Hepatocyte (in vitro differentiated cells): ENCODE data around the gene CDH15. TPM values are rescaled to one million over a fixed set of nuclear protein-coding genes. Genes with fewer than 3 reads are reported as not detected.

Source experiments
- DNase-seq: peaks from one replicate; pipeline ENCODE4 v3.0.0-alpha.2; 2016; ENCODE audit warnings: low spot score
- H2AFZ ChIP-seq: fragments of 200-600 bp; sonication (generic); 2 replicates; pipeline ENCODE4 v1.6.0; 2016; ENCODE audit warnings: antibody characterized with exemption, mild to moderate bottlenecking
- H3K27ac ChIP-seq: fragments of 200-600 bp; sonication (generic); 2 replicates; pipeline ENCODE4 v1.5.1; 2016; ENCODE audit warnings: mild to moderate bottlenecking
- H3K27me3 ChIP-seq: fragments of 200-600 bp; sonication (generic); 2 replicates; pipeline ENCODE4 v1.6.1; 2016
- H3K36me3 ChIP-seq: fragments of 200-600 bp; sonication (generic); replicated peaks from 2 replicates; pipeline ENCODE4 v1.5.1; 2016; ENCODE audit warnings: low read depth; ENCODE audit not compliant: insufficient read depth
- H3K4me1 ChIP-seq: fragments of 200-600 bp; sonication (generic); 2 replicates; pipeline ENCODE4 v1.5.1; 2016; ENCODE audit warnings: mild to moderate bottlenecking, moderate library complexity; ENCODE audit not compliant: insufficient read depth
- H3K4me2 ChIP-seq: fragments of 200-600 bp; sonication (generic); 2 replicates; pipeline ENCODE4 v1.6.0; 2016
- H3K4me3 ChIP-seq: fragments of 200-600 bp; sonication (generic); 2 replicates; pipeline ENCODE4 v1.5.1; 2016; ENCODE audit warnings: mild to moderate bottlenecking
- H3K79me2 ChIP-seq: fragments of 200-600 bp; sonication (generic); 2 replicates; pipeline ENCODE4 v1.6.0; 2017; ENCODE audit warnings: mild to moderate bottlenecking
- H3K9me2 ChIP-seq: fragments of 200-600 bp; sonication (generic); replicated peaks from 2 replicates; pipeline ENCODE4 v1.6.0; 2017; ENCODE audit warnings: mild to moderate bottlenecking; ENCODE audit not compliant: insufficient read depth
- H3K9me3 ChIP-seq: fragments of 200-600 bp; sonication (generic); 2 replicates; pipeline ENCODE4 v1.5.1; 2016; ENCODE audit warnings: low read depth, mild to moderate bottlenecking
- H4K20me1 ChIP-seq: fragments of 200-600 bp; sonication (generic); 2 replicates; pipeline ENCODE4 v1.6.0; 2016; ENCODE audit warnings: mild to moderate bottlenecking; ENCODE audit not compliant: insufficient read depth, poor library complexity, severe bottlenecking
- CTCF ChIP-seq: fragments of 200-600 bp; sonication (generic); IDR thresholded peaks from 2 replicates; pipeline ENCODE4 v1.5.1; 2016; ENCODE audit warnings: antibody characterized with exemption, mild to moderate bottlenecking; ENCODE audit not compliant: poor library complexity
- EZH2 ChIP-seq: fragments of 200-600 bp; sonication (generic); IDR thresholded peaks from 2 replicates; pipeline ENCODE4 v1.6.1; 2016; ENCODE audit warnings: antibody characterized with exemption, mild to moderate bottlenecking, borderline replicate concordance
- EZH2phosphoT487 ChIP-seq: fragments of 200-600 bp; sonication (generic); IDR thresholded peaks from one replicate; pipeline ENCODE4 v1.6.1; 2018; ENCODE audit warnings: antibody characterized with exemption, mild to moderate bottlenecking, low read depth, moderate library complexity; ENCODE audit not compliant: unreplicated experiment, severe bottlenecking
- WGBS: methylation state at CpG from one replicate; pipeline ENCODE4 v1.1.6; 2016; ENCODE audit warnings: low lambda C conversion rate; ENCODE audit errors: missing lambda C conversion rate; 5-methylcytosine and 5-hydroxymethylcytosine counted together
- polyA plus RNA-seq: library from polyadenylated mRNA; unstranded; fragments of >200 nt; fragmentation: Nextera tagmentation; extraction: Ambion mirVana; gene quantifications from 2 replicates; pipeline ENCODE4 v1.2.1, GENCODE V29; 2016
- total RNA-seq: library from RNA; depleted of rRNA; stranded (reverse); fragments of >200 nt; gene quantifications from 2 replicates; pipeline ENCODE4 v1.2.3, GENCODE V29; 2014

Gene CDH15
- total and polyA plus RNA-seq, 2 experiments from 2014 or later, result 0.13 to 0.47 TPM

GRCh38 chr16:89135166-89135565 is 36.4 kb upstream of the CDH15 start:
- H3K4me1 ChIP-seq, result no peaks in the 10 kb centered on the region
- no peak for DNase-seq
- H3K27me3 ChIP-seq, result no peaks in the 10 kb centered on the region
- no peak overlapping the region for H3K27ac ChIP-seq
- no peak overlapping the region for H3K4me2 ChIP-seq
- TF ChIP-seq EZH2phosphoT487, result no peak
- TF ChIP-seq EZH2, result no peak
- TF ChIP-seq CTCF, result no peak
- H3K9me3 ChIP-seq, result no peaks in the 10 kb centered on the region
- H3K4me3 ChIP-seq, result no peak overlapping the region
- H2AFZ ChIP-seq, result no peak overlapping the region
- H3K36me3 ChIP-seq, result no peaks in the 10 kb centered on the region
- no peaks in the 10 kb centered on the region for H3K79me2 ChIP-seq
- no peaks in the 10 kb centered on the region for H3K9me2 ChIP-seq
- WGBS, result 96% methylated on average over 11 of the region's 11 CpGs
- H4K20me1 ChIP-seq, result no peaks in the 10 kb centered on the region

- TF ChIP-seq EZH2phosphoT487 (no peak), EZH2 (no peak)
- WGBS, result 94% methylated on average over 35 of the region's 35 CpGs
Measured at GRCh38 chr16:89135971-89136765, 35.4 kb upstream of the CDH15 start.

GRCh38 chr16:89136931-89137330 is 34.6 kb upstream of the CDH15 start:
- H3K27ac ChIP-seq, result no peak overlapping the region
- H3K36me3 ChIP-seq, result no peaks in the 10 kb centered on the region
- no peak overlapping the region for H3K4me2 ChIP-seq
- H3K9me3 ChIP-seq, result no peaks in the 10 kb centered on the region
- no peaks in the 10 kb centered on the region for H3K79me2 ChIP-seq
- over 99% methylated on average over 16 of the region's 17 CpGs for WGBS
- no peak for DNase-seq
- H3K4me1 ChIP-seq, result no peaks in the 10 kb centered on the region
- H3K27me3 ChIP-seq, result no peaks in the 10 kb centered on the region
- no peak overlapping the region for H2AFZ ChIP-seq
- no peaks in the 10 kb centered on the region for H4K20me1 ChIP-seq
- TF ChIP-seq EZH2phosphoT487, result no peak
- TF ChIP-seq CTCF, result no peak
- no peak for TF ChIP-seq EZH2
- H3K9me2 ChIP-seq, result no peaks in the 10 kb centered on the region
- H3K4me3 ChIP-seq, result no peak overlapping the region

More at GRCh38 chr16:89135971-89136765, 35.4 kb upstream of the CDH15 start:
- Histone ChIP-seq H3K27ac (no peak overlapping the region), H2AFZ (no peak overlapping the region), H3K9me3 (no peaks in the 10 kb centered on the region), H3K36me3 (no peaks in the 10 kb centered on the region), H3K4me3 (no peak overlapping the region), H3K9me2 (no peaks in the 10 kb centered on the region), H3K4me1 (no peaks in the 10 kb centered on the region), H3K4me2 (no peak overlapping the region), H3K79me2 (no peaks in the 10 kb centered on the region), H3K27me3 (no peaks in the 10 kb centered on the region), H4K20me1 (no peaks in the 10 kb centered on the region)
- no peak for DNase-seq

GRCh38 chr16:89137666-89138512 is 33.7 kb upstream of the CDH15 start:
- WGBS, result 97% methylated on average over 23 of the region's 24 CpGs
- Histone ChIP-seq H3K9me2 (no peaks in the 10 kb centered on the region), H3K27ac (no peak overlapping the region), H3K79me2 (no peaks in the 10 kb centered on the region), H2AFZ (no peak overlapping the region), H3K4me1 (no peaks in the 10 kb centered on the region), H3K36me3 (no peaks in the 10 kb centered on the region), H3K4me3 (no peak overlapping the region), H3K9me3 (no peaks in the 10 kb centered on the region), H4K20me1 (no peaks in the 10 kb centered on the region), H3K27me3 (no peaks in the 10 kb centered on the region), H3K4me2 (no peak overlapping the region)
- no peak for TF ChIP-seq CTCF
- TF ChIP-seq EZH2phosphoT487, result no peak
- no peak for TF ChIP-seq EZH2
- DNase-seq, result no peak
